ENCODE results near the gene DGKG.

Gene DGKG

GRCh38 chr3:186127463-186127862 is 234.6 kb downstream of the DGKG start:
- TF ChIP-seq CTCF (IDR thresholded peaks at IDR 0.05; ENCODE audit: borderline replicate concordance, insufficient read depth, low read depth, low read length), result no peak
- no peak overlapping the region for H3K4me3 ChIP-seq (ENCODE audit: low read depth, low read length)

- no peak for TF ChIP-seq CTCF (IDR thresholded peaks at IDR 0.05; ENCODE audit: borderline replicate concordance, insufficient read depth, low read depth, low read length)
- no peak overlapping the region for H3K4me3 ChIP-seq (ENCODE audit: low read depth, low read length)
Observed at GRCh38 chr3:186125118-186125517, 236.9 kb downstream of the DGKG start.

- H3K4me3 ChIP-seq (ENCODE audit: low read depth, low read length), result no peak overlapping the region
- TF ChIP-seq CTCF (IDR thresholded peaks at IDR 0.05; ENCODE audit: borderline replicate concordance, insufficient read depth, low read depth, low read length), result no peak
Observed at GRCh38 chr3:186124592-186124991, 237.4 kb downstream of the DGKG start.

GRCh38 chr3:186123012-186123411 is 239.0 kb downstream of the DGKG start:
- no peak for TF ChIP-seq CTCF (IDR thresholded peaks at IDR 0.05; ENCODE audit: borderline replicate concordance, insufficient read depth, low read depth, low read length)
- no peak overlapping the region for H3K4me3 ChIP-seq (ENCODE audit: low read depth, low read length)

- no peak overlapping the region for H3K4me3 ChIP-seq (ENCODE audit: low read depth, low read length)
- TF ChIP-seq CTCF (IDR thresholded peaks at IDR 0.05; ENCODE audit: borderline replicate concordance, insufficient read depth, low read depth, low read length), result no peak
Observed at GRCh38 chr3:186121968-186122367, 240.1 kb downstream of the DGKG start.

- no peak overlapping the region for H3K4me3 ChIP-seq (ENCODE audit: low read depth, low read length)
- TF ChIP-seq CTCF (IDR thresholded peaks at IDR 0.05; ENCODE audit: borderline replicate concordance, insufficient read depth, low read depth, low read length), result no peak
Observed at GRCh38 chr3:186121278-186121677, 240.8 kb downstream of the DGKG start.

- H3K4me3 ChIP-seq (ENCODE audit: low read depth, low read length), result no peak overlapping the region
- TF ChIP-seq CTCF (IDR thresholded peaks at IDR 0.05; ENCODE audit: borderline replicate concordance, insufficient read depth, low read depth, low read length), result no peak
Observed at GRCh38 chr3:186119499-186119898, 242.5 kb downstream of the DGKG start.
